Stimulated activated CD4-positive, alpha-beta T cell treated with anti-CD3 and anti-CD28 coated beads, Interleukin-1b, Interleukin-23, amount 100 ng/mL, for 24 hours (primary cell): ENCODE data around the gene PIK3R4.

ENCODE experiments used
- DNase-seq, 4 experiments: peaks; one replicate each; pipeline ENCODE4 v3.0.0-alpha.2; 2020; ENCODE audit warnings: low read depth in 4 of 4, low spot score in 1 of 4

PIK3R4 gene

DNA sequence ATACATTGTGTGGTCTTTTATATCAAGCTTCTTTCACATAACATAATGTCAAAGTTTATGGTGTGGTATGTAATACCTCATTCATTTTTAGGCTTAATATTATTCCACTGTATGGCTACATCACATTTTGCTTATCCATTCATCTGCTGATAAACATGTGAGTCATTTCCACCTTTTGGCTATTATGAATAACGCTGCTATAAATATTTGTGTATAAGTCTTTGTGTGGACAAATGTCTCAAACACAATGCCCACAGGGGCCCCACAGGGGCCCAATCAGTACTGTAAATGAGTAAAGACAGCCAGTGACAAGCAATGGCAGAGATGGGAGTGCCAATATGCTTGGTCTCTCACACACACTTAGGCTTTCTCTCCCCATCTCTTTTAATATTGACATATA lies 54.2 kb downstream of the PIK3R4 start:
- no peak for DNase-seq

GRCh38 chr3:130688697-130689470 lies 57.7 kb downstream of the PIK3R4 start:
- no peak for DNase-seq

- DNase-seq, result no peak
Measured at GRCh38 chr3:130688015-130688688, 58.5 kb downstream of the PIK3R4 start.

DNA sequence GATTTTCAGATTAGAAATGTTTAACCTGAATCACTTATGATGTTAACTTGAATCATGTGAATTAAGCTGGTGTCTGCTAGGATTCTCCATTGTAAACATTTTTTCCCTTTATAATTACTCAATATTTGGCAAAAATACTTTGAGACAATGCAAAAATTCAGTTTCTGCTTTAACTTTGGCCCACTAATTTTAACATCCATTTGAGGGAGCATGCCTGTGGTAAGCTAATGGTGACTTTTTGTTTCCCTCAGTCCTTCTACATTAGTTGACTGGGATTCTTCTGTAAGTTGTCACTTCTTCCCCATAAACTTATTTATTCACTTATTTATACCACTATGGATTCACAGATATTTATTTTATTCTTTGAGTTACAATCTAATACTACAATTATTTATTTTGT lies 59.3 kb downstream of the PIK3R4 start:
- DNase-seq, result no peak

DNA sequence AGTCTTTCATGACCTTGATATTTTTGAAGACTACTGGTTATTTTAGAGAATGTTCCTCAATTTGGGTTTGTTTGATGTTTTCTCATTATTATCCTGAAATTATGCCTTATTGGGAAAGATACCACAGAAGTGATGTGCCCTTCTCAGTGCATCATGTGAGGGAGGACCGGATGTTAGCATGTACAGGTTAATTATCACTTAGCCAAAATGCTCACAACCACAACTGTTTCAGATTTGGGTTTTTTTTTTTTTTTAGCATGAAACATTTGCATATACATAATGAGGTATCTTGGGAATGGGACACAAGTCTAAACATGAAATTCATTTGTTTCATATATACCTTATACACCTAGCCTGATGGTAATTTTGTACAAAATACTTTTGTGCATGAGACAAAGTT lies 59.8 kb downstream of the PIK3R4 start:
- DNase-seq, result no peak

DNA sequence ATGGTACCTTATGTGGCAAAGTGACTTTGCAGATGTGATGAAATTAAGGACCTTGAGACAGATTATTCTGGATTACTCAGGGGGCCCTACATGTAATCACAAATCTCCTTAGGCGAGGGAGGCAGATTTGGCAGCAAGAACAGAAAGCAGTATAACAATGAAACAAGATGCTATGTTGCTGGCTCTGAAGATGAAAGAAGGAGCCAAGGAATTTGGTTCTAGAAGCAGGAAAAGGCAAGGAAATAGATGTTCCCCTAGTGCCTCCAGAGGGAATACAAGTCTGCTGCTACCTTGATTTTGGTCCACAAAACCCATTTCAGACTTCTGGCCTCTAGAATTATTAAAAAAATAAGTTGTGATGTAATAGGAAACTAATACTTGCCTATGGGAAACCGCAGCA lies 64.5 kb downstream of the PIK3R4 start:
- no peak for DNase-seq

DNA sequence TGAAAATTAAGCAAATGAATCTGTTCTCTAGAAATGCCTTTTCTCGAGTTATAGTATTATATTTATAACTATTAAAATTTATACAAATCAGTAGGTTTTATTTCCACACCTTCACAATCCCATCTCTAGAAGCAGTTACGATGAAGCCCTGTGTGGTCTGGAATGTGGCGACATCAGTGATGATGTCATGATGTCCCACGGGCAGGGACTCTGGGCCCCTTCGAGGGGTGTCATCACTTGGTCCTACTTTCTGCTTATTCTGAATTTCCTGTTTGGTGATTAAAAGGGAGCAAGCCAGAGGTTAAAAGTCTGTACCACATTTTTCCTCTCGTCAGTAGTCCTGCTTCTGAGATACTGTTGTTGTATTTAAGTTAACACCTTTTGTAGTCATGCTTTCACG lies 67.4 kb downstream of the PIK3R4 start:
- DNase-seq, result no peak

DNA sequence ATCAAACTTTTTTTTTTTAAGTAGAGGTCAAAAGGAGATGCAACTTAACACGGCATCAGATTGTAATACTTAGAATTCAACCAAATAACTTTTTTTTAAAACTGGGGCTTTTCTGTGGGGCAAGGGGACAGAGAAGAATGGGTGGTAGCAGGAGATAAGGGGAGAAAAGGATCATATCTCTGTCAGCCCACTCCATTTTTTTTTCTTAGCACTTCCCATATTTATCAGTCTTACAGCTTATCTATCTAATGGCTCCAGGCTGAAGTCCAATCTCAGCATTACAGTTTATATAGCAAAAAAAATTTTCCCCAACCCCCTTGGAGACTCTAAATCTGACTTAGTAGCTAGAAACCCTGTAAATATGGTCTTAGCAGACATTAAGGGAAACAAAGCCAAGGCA lies 69.3 kb downstream of the PIK3R4 start:
- DNase-seq, result no peak

DNA sequence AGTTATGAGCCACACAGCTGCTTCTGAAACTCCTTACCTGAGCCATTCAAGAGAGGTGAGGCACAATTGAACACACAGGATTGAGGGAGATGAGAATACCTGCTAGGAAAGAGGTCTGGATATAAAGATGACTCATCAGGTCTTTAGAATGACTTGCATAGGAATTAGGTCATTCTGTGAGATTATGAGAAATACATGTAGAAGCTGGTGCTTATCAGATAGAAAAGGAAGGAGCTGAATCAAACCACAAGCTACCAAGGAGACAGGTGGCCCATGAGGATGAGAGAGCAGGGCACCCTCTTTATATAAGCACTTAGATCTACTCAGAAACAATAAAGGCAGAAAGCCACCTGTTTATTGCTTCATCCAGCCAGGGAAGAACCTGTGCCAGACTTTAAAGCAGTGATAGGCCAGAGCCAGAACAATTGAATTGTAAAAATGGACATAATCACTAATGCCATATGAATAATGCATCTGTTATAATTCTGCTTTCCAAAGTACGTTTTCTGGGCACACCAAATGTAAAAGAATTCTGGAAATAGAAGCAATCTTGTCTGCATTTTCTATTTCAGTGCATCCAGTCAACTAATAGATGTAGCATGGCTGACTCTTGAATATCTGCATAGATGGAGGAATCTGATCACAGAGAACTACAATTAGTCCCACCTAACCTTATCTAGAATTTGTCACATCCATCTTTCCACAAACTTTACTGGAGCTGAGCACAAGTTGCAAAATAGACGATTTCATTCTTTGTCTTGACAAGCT lies 74.9 kb downstream of the PIK3R4 start:
- no peak for DNase-seq

- DNase-seq, result no peak
Measured at GRCh38 chr3:130669740-130670139, 76.9 kb downstream of the PIK3R4 start.

- DNase-seq, result no peak
Measured at GRCh38 chr3:130663092-130663491, 83.5 kb downstream of the PIK3R4 start.

- no peak for DNase-seq
Measured at GRCh38 chr3:130662501-130662996, 84.1 kb downstream of the PIK3R4 start.

DNA sequence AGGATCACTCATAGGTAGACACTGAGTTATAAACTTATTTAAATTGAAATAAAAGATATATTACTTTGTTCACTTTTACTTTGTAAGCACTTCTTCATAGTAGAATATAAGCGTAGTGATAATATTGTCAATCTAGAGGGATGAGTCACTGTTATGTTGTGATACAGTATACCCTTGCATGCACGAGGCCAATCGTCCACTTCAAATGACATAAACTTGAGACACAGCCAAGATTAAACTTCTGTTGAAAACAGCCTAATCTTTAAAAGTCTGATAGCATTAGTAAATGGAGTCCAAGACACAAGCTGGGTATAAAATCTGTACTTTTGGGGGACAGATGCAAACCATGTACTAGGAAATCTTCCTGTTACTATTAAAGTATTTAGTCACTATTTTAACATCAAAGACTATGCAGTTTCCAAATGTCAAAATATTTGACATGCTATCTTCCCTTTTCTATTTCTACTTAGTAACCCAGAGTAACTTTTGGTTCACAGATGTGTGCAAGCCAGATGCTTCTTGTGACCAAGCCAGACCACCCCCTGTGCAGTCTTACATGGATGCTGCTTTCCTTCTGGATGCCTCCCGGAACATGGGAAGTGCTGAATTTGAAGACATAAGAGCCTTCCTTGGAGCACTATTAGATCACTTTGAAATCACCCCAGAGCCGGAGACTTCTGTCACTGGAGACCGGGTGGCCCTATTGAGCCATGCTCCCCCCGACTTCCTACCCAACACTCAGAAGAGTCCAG lies 85.3 kb downstream of the PIK3R4 start:
- DNase-seq, result no peak

DNA sequence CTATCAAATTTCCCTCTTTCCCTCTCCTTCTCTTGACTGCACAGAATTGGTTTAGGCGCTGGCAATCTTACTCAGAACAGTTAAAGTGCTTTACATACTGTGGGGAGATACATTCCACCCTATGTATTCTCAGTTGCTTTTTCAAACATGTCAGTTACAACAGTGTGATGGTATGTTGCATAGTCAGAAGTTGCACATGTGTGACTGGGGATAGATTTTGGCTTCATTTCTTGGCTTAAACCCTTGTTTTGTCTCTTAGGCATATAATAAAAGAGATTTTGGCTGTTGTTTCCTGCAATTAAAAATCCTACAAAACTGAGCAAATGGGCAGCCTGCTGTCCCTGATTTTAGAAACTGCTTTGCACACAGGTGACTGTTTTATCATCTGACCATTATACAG lies 86.7 kb downstream of the PIK3R4 start:
- no peak for DNase-seq

- no peak for DNase-seq
Measured at GRCh38 chr3:130658678-130659077, 88.0 kb downstream of the PIK3R4 start.

GRCh38 chr3:130656627-130657026 lies 90.0 kb downstream of the PIK3R4 start:
- DNase-seq, result no peak

DNA sequence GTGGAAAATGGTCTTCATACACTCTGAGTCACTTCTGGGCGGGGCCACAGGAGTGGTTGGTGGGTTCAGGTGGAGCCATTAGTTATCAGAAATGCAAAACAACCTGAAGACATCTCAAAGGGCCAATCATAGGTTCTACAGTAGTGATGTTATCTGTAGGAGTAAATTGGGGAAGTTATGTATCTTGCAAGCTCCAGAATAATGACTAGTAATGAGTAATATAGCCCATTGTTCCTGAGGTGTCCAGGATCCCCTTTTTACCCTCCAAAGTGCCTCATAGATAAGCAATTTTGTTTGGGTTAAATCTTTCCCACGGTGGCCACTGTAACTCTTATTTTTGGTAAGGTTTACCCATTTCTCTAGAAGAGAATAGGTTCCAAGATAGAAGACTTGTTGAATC lies 91.7 kb downstream of the PIK3R4 start:
- DNase-seq, result no peak

DNA sequence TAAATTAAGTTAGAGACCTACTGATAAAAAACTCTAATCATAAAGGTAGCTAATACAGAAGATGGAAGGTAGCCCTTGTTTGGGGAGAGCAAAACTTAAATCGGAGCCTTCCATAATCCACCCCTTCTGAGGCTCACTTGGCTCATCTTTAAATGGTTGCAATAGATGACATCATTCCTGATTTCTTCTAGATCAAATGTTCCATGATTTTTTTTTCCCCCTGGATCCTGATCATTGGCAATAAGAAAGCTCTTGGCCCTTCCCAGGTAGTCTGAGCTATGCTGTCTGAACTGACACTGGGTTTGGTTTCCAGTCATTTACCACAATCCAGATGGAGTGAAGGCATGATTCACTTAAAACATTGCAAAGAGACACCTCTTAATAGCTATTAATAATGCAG lies 92.5 kb downstream of the PIK3R4 start:
- no peak for DNase-seq

DNA sequence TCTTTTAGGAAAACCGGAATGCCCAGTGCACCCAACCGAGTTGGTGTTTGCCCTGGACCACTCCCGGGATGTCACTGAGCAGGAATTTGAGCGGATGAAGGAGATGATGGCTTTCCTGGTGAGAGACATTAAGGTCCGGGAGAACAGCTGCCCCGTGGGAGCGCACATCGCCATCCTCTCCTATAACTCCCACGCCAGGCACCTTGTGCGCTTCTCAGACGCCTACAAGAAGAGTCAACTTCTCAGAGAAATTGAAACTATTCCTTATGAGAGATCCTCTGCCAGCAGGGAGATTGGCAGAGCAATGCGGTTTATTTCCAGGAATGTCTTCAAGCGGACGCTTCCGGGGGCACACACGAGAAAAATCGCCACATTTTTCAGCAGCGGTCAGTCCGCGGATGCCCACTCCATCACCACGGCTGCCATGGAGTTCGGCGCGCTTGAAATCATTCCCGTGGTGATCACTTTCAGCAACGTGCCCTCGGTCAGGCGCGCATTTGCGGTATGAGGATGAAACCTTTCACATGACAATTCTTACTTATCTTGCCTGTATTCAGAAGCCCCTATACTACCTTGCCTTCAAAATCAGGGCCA lies 97.5 kb downstream of the PIK3R4 start:
- DNase-seq, result no peak

DNA sequence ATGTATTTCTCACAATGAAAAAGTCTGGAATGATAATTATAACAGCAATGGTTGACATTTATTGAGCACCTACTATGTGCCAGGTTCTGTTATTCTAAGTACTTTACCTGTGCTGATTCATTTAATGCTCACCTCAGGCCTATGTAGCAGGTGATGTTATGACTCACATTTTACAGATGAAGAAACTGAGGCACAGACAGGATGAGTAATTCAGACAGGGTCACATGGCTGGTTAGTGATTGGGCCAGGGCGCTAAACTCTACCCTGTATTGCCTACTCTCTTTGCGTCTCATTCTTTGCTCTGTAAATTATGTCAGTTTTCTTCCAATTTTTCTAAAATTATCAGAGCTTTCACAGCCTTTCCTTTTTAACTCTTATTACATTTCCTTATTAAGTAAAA lies 98.3 kb downstream of the PIK3R4 start:
- DNase-seq, result no peak

DNA sequence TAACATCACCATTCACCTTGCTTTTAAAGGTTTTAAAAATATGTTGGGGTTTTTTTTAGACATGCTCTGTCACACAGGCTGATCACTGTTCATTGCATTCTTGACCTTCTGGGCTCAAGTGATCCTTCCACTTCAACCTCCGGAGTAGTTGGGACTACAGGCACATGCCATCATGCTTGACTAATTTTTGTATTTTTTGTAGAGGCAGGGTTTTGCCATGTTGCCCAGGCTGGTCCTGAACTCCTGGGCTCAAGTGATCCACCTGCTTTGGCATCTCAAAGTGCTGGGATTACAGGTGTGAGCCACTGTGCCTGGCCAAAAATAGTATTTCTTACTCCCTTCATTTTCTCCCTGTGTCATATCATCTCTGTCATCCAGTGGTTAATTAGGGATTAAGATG lies 101.4 kb downstream of the PIK3R4 start:
- no peak for DNase-seq
